Measurements from ENCODE around the gene ALKBH7.
A peak's percentile ranks its signal among the peaks of the same experiment; 100 is the strongest.
"Not testable (repeated sequence)": the region's sequence is repeated elsewhere in the genome, so short reads cannot be mapped to it uniquely, and the experiment has no call there.

The ALKBH7 gene

DNA sequence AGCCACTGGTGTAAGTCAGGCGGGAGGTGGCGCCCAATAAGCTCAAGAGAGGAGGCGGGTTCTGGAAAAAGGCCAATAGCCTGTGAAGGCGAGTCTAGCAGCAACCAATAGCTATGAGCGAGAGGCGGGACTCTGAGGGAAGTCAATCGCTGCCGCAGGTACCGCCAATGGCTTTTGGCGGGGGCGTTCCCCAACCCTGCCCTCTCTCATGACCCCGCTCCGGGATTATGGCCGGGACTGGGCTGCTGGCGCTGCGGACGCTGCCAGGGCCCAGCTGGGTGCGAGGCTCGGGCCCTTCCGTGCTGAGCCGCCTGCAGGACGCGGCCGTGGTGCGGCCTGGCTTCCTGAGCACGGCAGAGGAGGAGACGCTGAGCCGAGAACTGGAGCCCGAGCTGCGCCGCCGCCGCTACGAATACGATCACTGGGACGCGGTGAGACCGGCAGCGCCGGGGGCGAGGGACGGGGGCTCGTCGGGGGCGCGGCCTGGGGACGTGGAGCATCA is at the start of gene ALKBH7:
TSS of gene ALKBH7 (plus strand) at position 201 of the 502 bp plus-strand sequence. CDS start at position 228, 27 bp downstream.
- Histone ChIP-seq H3K9ac (ENCODE audit: low read depth, low read length) (peak within 1 kb of the TSS; percentile 89; the same call in 1 of the 2 replicates), H3K9me3 (ENCODE audit: insufficient read depth, low read depth, low read length) (no peaks in the 10 kb centered on the region), H3K27ac (ENCODE audit: low read length) (peak within 1 kb of the TSS; percentile 85), H3K4me1 (ENCODE audit: insufficient read depth, low read length) (no peaks in the 10 kb centered on the region), H3K4me3 (ENCODE audit: low read length) (peak within 1 kb of the TSS; percentile 86), H3K27me3 (ENCODE audit: insufficient read depth, low read length) (no peaks in the 10 kb centered on the region), H3K36me3 (ENCODE audit: insufficient read depth, low read depth, low read length) (peaks cover 20% of the 10 kb centered on the region)

GRCh38 chr19:6324757-6325156 is 47.8 kb upstream of the ALKBH7 start:
- no peak overlapping the region for H3K9ac ChIP-seq (ENCODE audit: low read depth, low read length)
- H3K9me3 ChIP-seq (ENCODE audit: insufficient read depth, low read depth, low read length): no peaks in the 10 kb centered on the region
- H3K4me3 ChIP-seq (ENCODE audit: low read length): no peak overlapping the region
- H3K27ac ChIP-seq (ENCODE audit: low read length): no peak overlapping the region
- no peaks in the 10 kb centered on the region for H3K36me3 ChIP-seq (ENCODE audit: insufficient read depth, low read depth, low read length)
- no peaks in the 10 kb centered on the region; the same call in 1 of the 2 replicates for H3K27me3 ChIP-seq (ENCODE audit: insufficient read depth, low read length)
- H3K4me1 ChIP-seq (ENCODE audit: insufficient read depth, low read length): no peaks in the 10 kb centered on the region

- H3K4me1 ChIP-seq (ENCODE audit: insufficient read depth, low read length): no peaks in the 10 kb centered on the region
- H3K36me3 ChIP-seq (ENCODE audit: insufficient read depth, low read depth, low read length): no peaks in the 10 kb centered on the region
- no peak overlapping the region for H3K4me3 ChIP-seq (ENCODE audit: low read length)
- H3K9me3 ChIP-seq (ENCODE audit: insufficient read depth, low read depth, low read length): no peaks in the 10 kb centered on the region
- H3K27ac ChIP-seq (ENCODE audit: low read length): no peak overlapping the region
- H3K27me3 ChIP-seq (ENCODE audit: insufficient read depth, low read length): no peaks in the 10 kb centered on the region; the same call in 1 of the 2 replicates
- no peak overlapping the region for H3K9ac ChIP-seq (ENCODE audit: low read depth, low read length)
Measured at GRCh38 chr19:6325614-6326013, 47.0 kb upstream of the ALKBH7 start.

GRCh38 chr19:6326815-6327214 is 45.8 kb upstream of the ALKBH7 start:
- Histone ChIP-seq H3K4me3 (ENCODE audit: low read length) (no peak overlapping the region), H3K4me1 (ENCODE audit: insufficient read depth, low read length) (no peaks in the 10 kb centered on the region), H3K9me3 (ENCODE audit: insufficient read depth, low read depth, low read length) (no peaks in the 10 kb centered on the region), H3K27me3 (ENCODE audit: insufficient read depth, low read length) (no peaks in the 10 kb centered on the region; the same call in 1 of the 2 replicates), H3K27ac (ENCODE audit: low read length) (no peak overlapping the region), H3K36me3 (ENCODE audit: insufficient read depth, low read depth, low read length) (no peaks in the 10 kb centered on the region), H3K9ac (ENCODE audit: low read depth, low read length) (no peak overlapping the region)

GRCh38 chr19:6333439-6333838 is 39.2 kb upstream of the ALKBH7 start, which contains the start of gene ACER1:
TSS of gene ACER1 (minus strand) at chr19:6333612. CDS start at chr19:6333551, 61 bp downstream.
- no peak within 1 kb of the TSS for H3K9ac ChIP-seq (ENCODE audit: low read depth, low read length)
- no peak within 1 kb of the TSS for H3K27ac ChIP-seq (ENCODE audit: low read length)
- H3K4me3 ChIP-seq (ENCODE audit: low read length): no peak within 1 kb of the TSS
- H3K9me3 ChIP-seq (ENCODE audit: insufficient read depth, low read depth, low read length): no peaks in the 10 kb centered on the region
- H3K27me3 ChIP-seq (ENCODE audit: insufficient read depth, low read length): no peaks in the 10 kb centered on the region
- H3K4me1 ChIP-seq (ENCODE audit: insufficient read depth, low read length): no peaks in the 10 kb centered on the region
- no peaks in the 10 kb centered on the region for H3K36me3 ChIP-seq (ENCODE audit: insufficient read depth, low read depth, low read length)

DNA sequence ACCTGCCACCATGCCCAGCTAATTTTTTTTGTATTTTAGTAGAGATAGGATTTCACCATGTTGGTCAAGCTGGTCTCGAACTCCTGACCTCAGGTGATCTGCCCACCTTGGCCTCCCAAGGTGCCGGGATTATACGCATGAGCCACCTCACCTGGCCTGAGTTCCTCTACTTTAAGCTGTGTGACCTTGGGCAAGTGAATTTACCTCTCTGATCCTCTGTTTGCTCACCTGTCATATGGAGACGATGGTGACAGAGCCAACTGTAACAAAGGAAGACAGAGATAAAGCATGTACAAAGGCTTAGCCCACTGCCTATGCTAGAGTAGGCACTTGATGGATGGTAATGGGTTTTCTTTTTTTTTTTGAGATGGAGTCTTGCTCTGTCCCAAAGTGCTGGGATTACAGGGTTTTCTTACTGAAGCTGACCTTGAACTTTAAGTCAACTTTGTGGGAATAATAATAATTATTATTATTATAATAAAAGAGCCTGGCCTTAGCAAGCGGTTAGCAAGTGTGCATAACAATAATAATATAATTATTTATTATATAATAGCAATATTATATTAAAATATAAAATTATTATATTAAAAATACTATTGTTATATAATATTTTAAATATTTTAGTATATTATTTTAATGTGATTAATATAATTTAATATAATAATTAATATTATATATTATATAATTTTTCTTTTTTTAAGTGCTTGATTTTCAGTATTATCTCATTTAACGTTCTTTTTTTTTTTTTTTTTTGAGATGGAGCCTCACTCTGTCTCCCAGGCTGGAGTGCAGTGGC is 37.9 kb upstream of the ALKBH7 start:
- Histone ChIP-seq H3K4me3 (ENCODE audit: low read length) (no peak overlapping the region), H3K36me3 (ENCODE audit: insufficient read depth, low read depth, low read length) (no peaks in the 10 kb centered on the region), H3K27ac (ENCODE audit: low read length) (no peak overlapping the region), H3K9ac (ENCODE audit: low read depth, low read length) (no peak overlapping the region), H3K27me3 (ENCODE audit: insufficient read depth, low read length) (no peaks in the 10 kb centered on the region), H3K4me1 (ENCODE audit: insufficient read depth, low read length) (no peaks in the 10 kb centered on the region), H3K9me3 (ENCODE audit: insufficient read depth, low read depth, low read length) (no peaks in the 10 kb centered on the region)

DNA sequence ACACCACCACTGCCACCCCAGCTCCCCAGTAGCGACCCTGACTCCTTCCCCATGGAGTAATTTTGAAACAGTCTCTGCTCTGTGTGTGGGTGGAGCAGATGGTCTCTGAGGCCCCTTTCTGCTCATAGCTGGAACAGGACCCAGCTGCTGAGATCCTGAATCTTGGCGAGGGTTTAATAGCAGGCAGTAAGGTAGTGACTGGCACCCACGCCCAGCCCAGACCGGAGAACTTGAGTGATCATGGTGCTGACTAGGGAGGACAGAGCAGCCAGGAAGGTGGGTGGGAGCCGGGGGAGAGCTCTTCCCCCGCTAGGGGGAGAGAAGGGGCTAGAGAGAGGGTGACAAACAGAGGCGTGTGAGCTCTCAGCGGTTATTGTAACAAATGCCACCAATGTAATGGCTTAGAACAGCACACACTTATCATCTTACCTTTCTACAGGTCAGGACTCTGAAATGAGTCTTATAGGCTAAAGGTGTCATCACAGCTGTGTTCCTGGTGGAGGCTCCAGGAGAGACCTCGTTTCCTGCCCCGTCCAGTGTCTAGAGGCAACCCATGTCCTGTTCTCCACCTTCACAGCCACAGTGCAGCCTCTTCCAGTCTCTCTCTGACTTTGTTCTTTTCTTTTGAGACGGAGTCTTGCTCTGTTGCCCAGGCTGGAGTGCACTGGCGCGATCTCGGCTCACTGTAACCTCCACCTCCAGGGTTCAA is 31.9 kb upstream of the ALKBH7 start:
- H3K4me1 ChIP-seq (ENCODE audit: insufficient read depth, low read length): no peaks in the 10 kb centered on the region
- H3K9me3 ChIP-seq (ENCODE audit: insufficient read depth, low read depth, low read length): no peaks in the 10 kb centered on the region
- no peak overlapping the region for H3K9ac ChIP-seq (ENCODE audit: low read depth, low read length)
- no peaks in the 10 kb centered on the region for H3K27me3 ChIP-seq (ENCODE audit: insufficient read depth, low read length)
- H3K27ac ChIP-seq (ENCODE audit: low read length): no peak overlapping the region
- H3K36me3 ChIP-seq (ENCODE audit: insufficient read depth, low read depth, low read length): no peaks in the 10 kb centered on the region
- H3K4me3 ChIP-seq (ENCODE audit: low read length): no peak overlapping the region

GRCh38 chr19:6343462-6343861 is 29.1 kb upstream of the ALKBH7 start:
- H3K36me3 ChIP-seq (ENCODE audit: insufficient read depth, low read depth, low read length): no peaks in the 10 kb centered on the region
- no peak overlapping the region for H3K9ac ChIP-seq (ENCODE audit: low read depth, low read length)
- H3K4me3 ChIP-seq (ENCODE audit: low read length): no peak overlapping the region
- H3K27ac ChIP-seq (ENCODE audit: low read length): no peak overlapping the region
- H3K27me3 ChIP-seq (ENCODE audit: insufficient read depth, low read length): no peaks in the 10 kb centered on the region
- H3K4me1 ChIP-seq (ENCODE audit: insufficient read depth, low read length): no peaks in the 10 kb centered on the region
- H3K9me3 ChIP-seq (ENCODE audit: insufficient read depth, low read depth, low read length): no peaks in the 10 kb centered on the region

- not testable (repeated sequence) for H3K36me3 ChIP-seq (ENCODE audit: insufficient read depth, low read depth, low read length); H3K4me1 ChIP-seq (ENCODE audit: insufficient read depth, low read length); H3K27me3 ChIP-seq (ENCODE audit: insufficient read depth, low read length); H3K4me3 ChIP-seq (ENCODE audit: low read length); H3K9ac ChIP-seq (ENCODE audit: low read depth, low read length); H3K9me3 ChIP-seq (ENCODE audit: insufficient read depth, low read depth, low read length); H3K27ac ChIP-seq (ENCODE audit: low read length)
Measured at GRCh38 chr19:6349271-6349670, 23.3 kb upstream of the ALKBH7 start.

DNA sequence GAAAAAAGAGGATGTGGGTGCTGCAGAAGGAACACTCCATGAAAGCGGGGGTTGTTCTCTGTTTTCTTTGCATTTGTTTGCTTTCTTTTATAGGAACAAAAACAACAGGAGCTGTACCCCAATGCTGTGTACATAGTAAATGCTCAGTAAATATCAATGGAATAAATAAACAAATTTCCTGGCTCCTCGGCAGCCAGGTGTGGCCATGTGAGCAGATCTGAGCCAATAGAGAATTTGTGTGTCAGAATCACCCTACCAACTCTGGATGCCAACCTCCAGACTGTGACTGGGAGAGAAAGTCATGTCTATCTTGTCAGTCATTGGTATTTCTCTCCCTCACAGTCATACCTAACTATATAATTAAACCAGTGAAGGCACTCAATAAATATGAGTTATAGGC is 21.9 kb upstream of the ALKBH7 start:
- no peaks in the 10 kb centered on the region for H3K27me3 ChIP-seq (ENCODE audit: insufficient read depth, low read length)
- H3K36me3 ChIP-seq (ENCODE audit: insufficient read depth, low read depth, low read length): no peaks in the 10 kb centered on the region
- H3K4me3 ChIP-seq (ENCODE audit: low read length): no peak overlapping the region
- H3K9me3 ChIP-seq (ENCODE audit: insufficient read depth, low read depth, low read length): no peaks in the 10 kb centered on the region
- H3K4me1 ChIP-seq (ENCODE audit: insufficient read depth, low read length): no peaks in the 10 kb centered on the region
- H3K9ac ChIP-seq (ENCODE audit: low read depth, low read length): no peak overlapping the region
- no peak overlapping the region for H3K27ac ChIP-seq (ENCODE audit: low read length)

- no peak overlapping the region for H3K4me3 ChIP-seq (ENCODE audit: low read length)
- no peaks in the 10 kb centered on the region for H3K9me3 ChIP-seq (ENCODE audit: insufficient read depth, low read depth, low read length)
- H3K9ac ChIP-seq (ENCODE audit: low read depth, low read length): no peak overlapping the region
- H3K27me3 ChIP-seq (ENCODE audit: insufficient read depth, low read length): no peaks in the 10 kb centered on the region
- H3K4me1 ChIP-seq (ENCODE audit: insufficient read depth, low read length): no peaks in the 10 kb centered on the region
- no peak overlapping the region for H3K27ac ChIP-seq (ENCODE audit: low read length)
- H3K36me3 ChIP-seq (ENCODE audit: insufficient read depth, low read depth, low read length): no peaks in the 10 kb centered on the region
Measured at GRCh38 chr19:6352381-6353165, 20.0 kb upstream of the ALKBH7 start.

All from iPS-20b (cell line).